SK-N-SH (cell line): Measurements from ENCODE around the gene ZNF540. TPM values are rescaled to one million over a fixed set of nuclear protein-coding genes. Genes with fewer than 3 reads are reported as not detected.

Experiments used
- CTCF ChIA-PET: fragments of 300-600, 350-600 bp; formaldehyde crosslinking; extraction: SDS; loops from one replicate; lab custom pipeline; 2021; lab: Yijun Ruan, JAX
- POLR2A ChIA-PET: fragments of 350-600 bp; sonication (Branson Sonifier 250); formaldehyde crosslinking; extraction: SDS; loops from one replicate; lab custom pipeline; 2020; ENCODE audit warnings: antibody characterized with exemption, inconsistent platforms; lab: Yijun Ruan, JAX
- DNase-seq: peaks from one replicate; pipeline ENCODE4 v3.0.0; 2012
- H2AFZ ChIP-seq: fragments of 200-600 bp; sonication (generic); 2 replicates; pipeline ENCODE4 v1.8.1; 2016; ENCODE audit warnings: antibody characterized with exemption, mild to moderate bottlenecking, low read depth
- H3F3A ChIP-seq: fragments of 200-600 bp; sonication (generic); replicated peaks from 2 replicates; pipeline ENCODE3; 2016; ENCODE audit warnings: antibody characterized with exemption, mild to moderate bottlenecking; ENCODE audit not compliant: insufficient read depth
- H3K27ac ChIP-seq, 2 experiments: fragments of 200-500 bp in 1 of 2; fragments of 200-600 bp in 1 of 2; sonication (Bioruptor generic) in 1 of 2; sonication (generic), shearing (Covaris generic) in 1 of 2; 2 replicates each; pipeline versions ENCODE4 v1.5.1 to v1.6.1; 2014 to 2016; ENCODE audit warnings: low read depth in 2 of 2, inconsistent platforms in 1 of 2, low read length in 1 of 2, mild to moderate bottlenecking in 1 of 2, mixed read lengths in 1 of 2
- H3K27me3 ChIP-seq: fragments of 200-600 bp; sonication (generic), shearing (Covaris generic); 2 replicates; pipeline ENCODE4 v1.6.1; 2016; ENCODE audit warnings: mixed run types; ENCODE audit not compliant: insufficient read depth
- H3K36me3 ChIP-seq, 2 experiments: fragments of 200-500 bp in 1 of 2; fragments of 200-600 bp in 1 of 2; sonication (Bioruptor generic) in 1 of 2; sonication (generic) in 1 of 2; replicated peaks in 1 of 2; 2 replicates each; pipeline versions ENCODE3 to v1.5.1; 2014 to 2016; ENCODE audit warnings: low read length in 1 of 2, mild to moderate bottlenecking in 1 of 2; ENCODE audit not compliant: insufficient read depth in 2 of 2, control insufficient read depth in 1 of 2
- H3K4me1 ChIP-seq, 2 experiments: fragments of 200-500 bp in 1 of 2; fragments of 200-600 bp in 1 of 2; sonication (Bioruptor generic) in 1 of 2; sonication (generic), shearing (Covaris generic) in 1 of 2; 2 replicates each; pipeline versions ENCODE4 v1.5.1 to v1.6.1; 2014 to 2016; ENCODE audit warnings: low read depth in 1 of 2, low read length in 1 of 2, mixed run types in 1 of 2; ENCODE audit not compliant: insufficient read depth in 2 of 2, control insufficient read depth in 1 of 2
- H3K4me2 ChIP-seq: fragments of 200-600 bp; sonication (generic), shearing (Covaris generic); 2 replicates; pipeline ENCODE4 v1.6.1; 2017; ENCODE audit warnings: mixed run types
- H3K4me3 ChIP-seq, 2 experiments: fragments of 200-500 bp in 1 of 2; fragments of 200-600 bp in 1 of 2; sonication (Bioruptor generic) in 1 of 2; sonication (generic), shearing (Covaris generic) in 1 of 2; 2 replicates each; pipeline versions ENCODE4 v1.5.1 to v1.8.1; 2014 to 2016; ENCODE audit warnings: low read depth in 2 of 2, inconsistent platforms in 1 of 2, low read length in 1 of 2, mild to moderate bottlenecking in 1 of 2, mixed read lengths in 1 of 2, moderate library complexity in 1 of 2
- H3K79me2 ChIP-seq: fragments of 200-600 bp; sonication (generic); 2 replicates; pipeline ENCODE4 v1.8.1; 2017; ENCODE audit warnings: mild to moderate bottlenecking; ENCODE audit not compliant: insufficient read depth
- H3K9ac ChIP-seq: fragments of 200-600 bp; sonication (generic); 2 replicates; pipeline ENCODE4 v1.6.1; 2017; ENCODE audit warnings: mixed run types
- H3K9me2 ChIP-seq: fragments of 200-600 bp; sonication (generic); 2 replicates; pipeline ENCODE4 v1.6.1; 2017; ENCODE audit warnings: mixed run types
- H3K9me3 ChIP-seq: fragments of 200-600 bp; sonication (generic); 2 replicates; pipeline ENCODE4 v1.6.1; 2017; ENCODE audit warnings: mixed run types, mild to moderate bottlenecking, moderate library complexity
- H4K20me1 ChIP-seq: fragments of 200-600 bp; sonication (generic); 2 replicates; pipeline ENCODE4 v1.6.1; 2017; ENCODE audit warnings: mild to moderate bottlenecking, mixed run types; ENCODE audit not compliant: insufficient read depth
- CHD2 ChIP-seq: fragments of 150-350 bp; IDR thresholded peaks from 2 replicates; pipeline ENCODE4 v1.6.1; 2018; ENCODE audit warnings: low read length; ENCODE audit not compliant: partially characterized antibody
- CTCF ChIP-seq: fragments of 200-600 bp; sonication (generic); IDR thresholded peaks from 2 replicates; pipeline ENCODE4 v1.6.1; 2017; ENCODE audit warnings: antibody characterized with exemption, mild to moderate bottlenecking, moderate library complexity
- EP300 ChIP-seq, 2 experiments: IDR thresholded peaks; 2 replicates each; pipeline versions ENCODE4 v1.4.0 to v1.6.1; 2012; ENCODE audit warnings: borderline replicate concordance in 1 of 2, low read depth in 1 of 2, low read length in 1 of 2
- FOSL2 ChIP-seq: IDR thresholded peaks from 2 replicates; pipeline ENCODE4 v1.4.0; 2012; ENCODE audit warnings: low read depth, mild to moderate bottlenecking, moderate library complexity, borderline replicate concordance
- GABPA ChIP-seq: IDR thresholded peaks from 2 replicates; pipeline ENCODE4 v1.4.0; 2012; ENCODE audit warnings: low read depth, mild to moderate bottlenecking
- MAX ChIP-seq: IDR thresholded peaks from 2 replicates; pipeline ENCODE4 v1.4.0; 2012; ENCODE audit warnings: low read depth
- MXI1 ChIP-seq: IDR thresholded peaks from 2 replicates; pipeline ENCODE4 v1.6.1; 2012; ENCODE audit warnings: mild to moderate bottlenecking, low read depth, low read length, improper control_type of control experiment
- NFIC ChIP-seq: IDR thresholded peaks from 2 replicates; pipeline ENCODE4 v1.4.0; 2012; ENCODE audit warnings: borderline replicate concordance
- PBX3 ChIP-seq: IDR thresholded peaks from 2 replicates; pipeline ENCODE4; 2012
- REST ChIP-seq: IDR thresholded peaks from 2 replicates; pipeline ENCODE4 v1.6.1; 2012; ENCODE audit warnings: mild to moderate bottlenecking, low read depth, low read length, moderate library complexity
- RXRA ChIP-seq: IDR thresholded peaks from 2 replicates; pipeline ENCODE4 v1.4.0; 2012; ENCODE audit warnings: low read depth, mild to moderate bottlenecking, borderline replicate concordance
- SIN3A ChIP-seq: IDR thresholded peaks from 2 replicates; pipeline ENCODE4 v1.6.1; 2012; ENCODE audit warnings: low read depth, mild to moderate bottlenecking, low read length, moderate library complexity, borderline replicate concordance
- TAF1 ChIP-seq: IDR thresholded peaks from 2 replicates; pipeline ENCODE4 v1.6.1; 2012; ENCODE audit warnings: low read depth, mild to moderate bottlenecking, low read length, moderate library complexity, borderline replicate concordance
- USF2 ChIP-seq: fragments of 150-350 bp; IDR thresholded peaks from 2 replicates; pipeline ENCODE4 v1.6.1; 2017; ENCODE audit warnings: antibody characterized with exemption, low read length, low read depth, borderline replicate concordance
- YY1 ChIP-seq: IDR thresholded peaks from 2 replicates; pipeline ENCODE4 v1.4.0; 2012; ENCODE audit warnings: low read depth, mild to moderate bottlenecking
- WGBS: methylation state at CpG from one replicate; pipeline ENCODE4 v1.1.6; 2017; ENCODE audit warnings: low lambda C conversion rate; 5-methylcytosine and 5-hydroxymethylcytosine counted together
- polyA plus RNA-seq, 3 experiments: library from polyadenylated mRNA; depleted of rRNA; stranded (reverse); fragments of >200 nt; gene quantifications; 2 replicates each; pipeline ENCODE4 v1.2.3, GENCODE V29; 2012

The ZNF540 gene
- polyA plus RNA-seq, 1 of the 3 experiments (the other 2 are of a cell fraction): 0.08 TPM

GRCh38 chr19:37583340-37583739, 11.3 kb upstream of the ZNF540 start:
- H3K27me3 ChIP-seq: no peaks in the 10 kb centered on the region
- H2AFZ ChIP-seq: no peak overlapping the region
- no peak for DNase-seq
- no peak overlapping the region for H3K4me3 ChIP-seq
- H3K36me3 ChIP-seq: peaks cover 38 to 39% of the 10 kb centered on the region in 2 experiments
- H3K79me2 ChIP-seq: no peaks in the 10 kb centered on the region; the same call in 1 of the 2 replicates
- ChIA-PET POLR2A (no interaction called here), CTCF (interaction anchor here (0.7 to 1.1 kb wide), 3 partner anchors 9 to 31 kb away, joined by 3 read pairs; no protein-coding TSS in a partner anchor)
- H3F3A ChIP-seq: no peaks in the 10 kb centered on the region
- H3K9ac ChIP-seq: no peak overlapping the region
- no peak overlapping the region for H3K4me2 ChIP-seq
- TF ChIP-seq REST: no peak
- no peak for TF ChIP-seq MAX
- no peak for TF ChIP-seq SIN3A
- TF ChIP-seq PBX3: no peak
- no peak for TF ChIP-seq CTCF
- no peak for TF ChIP-seq FOSL2
- no peak for TF ChIP-seq NFIC
- no peak for TF ChIP-seq EP300 (IDR thresholded peaks at IDR 0.05; ENCODE audit: borderline replicate concordance in 1 of 2, low read depth in 1 of 2, low read length in 1 of 2)
- no peak for TF ChIP-seq USF2
- TF ChIP-seq RXRA: no peak
- TF ChIP-seq MXI1: no peak
- no peak for TF ChIP-seq YY1
- no peak for TF ChIP-seq CHD2
- no peak for TF ChIP-seq TAF1
- TF ChIP-seq GABPA: no peak
- peaks cover 6% of the 10 kb centered on the region; the same call in 1 of the 2 replicates for H3K9me3 ChIP-seq
- no peak overlapping the region for H3K27ac ChIP-seq
- no peaks in the 10 kb centered on the region for H4K20me1 ChIP-seq
- no peaks in the 10 kb centered on the region for H3K9me2 ChIP-seq
- WGBS: 52% methylated on average over 2 of the region's 2 CpGs
- H3K4me1 ChIP-seq: no peaks in the 10 kb centered on the region
